ENCODE data around the gene ADGRE3. TPM values are rescaled to one million over a fixed set of nuclear protein-coding genes. Genes with fewer than 3 reads are reported as not detected.

ADGRE3 gene
- total and polyA plus RNA-seq, 7 donors: 0.11 to 0.27 TPM; not detected in 5

GRCh38 chr19:14683439-14683838 lies 8.8 kb upstream of the ADGRE3 start:
- intact Hi-C loops (cut with DNase I): loop anchor here in 1 of 2 donors (10.0 kb wide), 1 partner anchor 109 kb away; the partner anchor contains the start of gene NDUFB7
- Histone ChIP-seq H3K27me3 (ENCODE audit: insufficient read depth in 3 of 3, low read length in 2 of 3) (peaks cover 0 to 13% (median 2%) of the 10 kb centered on the region in 3 donors), H3K9me3 (no peaks in the 10 kb centered on the region), H3K4me3 (no peak overlapping the region), H3K36me3 (ENCODE audit: insufficient read depth in 1 of 2, low read depth in 1 of 2) (no peaks in the 10 kb centered on the region), H3K4me1 (no peaks in the 10 kb centered on the region), H3K27ac (no peak overlapping the region)
- 36 to 46% (median 43%) methylated on average over 3 of the region's 3 CpGs for WGBS, 3 donors
- TF ChIP-seq CTCF (IDR thresholded peaks at IDR 0.05): no peak
- ATAC-seq (no peak), DNase-seq (no peak)

- DNase-seq (no peak), ATAC-seq (no peak)
- no peaks in the 10 kb centered on the region for H3K36me3 ChIP-seq (ENCODE audit: insufficient read depth in 1 of 2, low read depth in 1 of 2)
- H3K27ac ChIP-seq: no peak overlapping the region
- intact Hi-C loops (cut with DNase I): loop anchor here in 1 of 2 donors (10.0 kb wide), 1 partner anchor 107 kb away; the partner anchor contains the start of gene NDUFB7
- no peaks in the 10 kb centered on the region for H3K4me1 ChIP-seq
- no peaks in the 10 kb centered on the region for H3K9me3 ChIP-seq
- no peak overlapping the region for H3K4me3 ChIP-seq
- peaks cover 0 to 13% (median 2%) of the 10 kb centered on the region in 3 donors for H3K27me3 ChIP-seq (ENCODE audit: insufficient read depth in 3 of 3, low read length in 2 of 3)
- no peak for TF ChIP-seq CTCF (IDR thresholded peaks at IDR 0.05)
- 74 to 91% (median 85%) methylated on average over 2 of the region's 2 CpGs for WGBS, 3 donors
Observed at GRCh38 chr19:14682084-14682483, 7.4 kb upstream of the ADGRE3 start.

- Histone ChIP-seq H3K4me3 (no peak overlapping the region), H3K9me3 (no peaks in the 10 kb centered on the region), H3K4me1 (no peaks in the 10 kb centered on the region), H3K27me3 (ENCODE audit: insufficient read depth in 3 of 3, low read length in 2 of 3) (peaks cover 0 to 25% (median 2%) of the 10 kb centered on the region in 3 donors), H3K27ac (no peak overlapping the region), H3K36me3 (ENCODE audit: insufficient read depth in 1 of 2, low read depth in 1 of 2) (no peaks in the 10 kb centered on the region)
- ATAC-seq: no peak
- no peak for TF ChIP-seq CTCF (IDR thresholded peaks at IDR 0.05)
- DNase-seq: no peak
- WGBS, 3 donors: 78 to 83% (median 82%) methylated on average over 9 of the region's 9 CpGs
- intact Hi-C loops (cut with DNase I): no loop called here
Observed at GRCh38 chr19:14678199-14678598, 3.6 kb upstream of the ADGRE3 start.

GRCh38 chr19:14677464-14677863 lies 2.8 kb upstream of the ADGRE3 start:
- Histone ChIP-seq H3K9me3 (no peaks in the 10 kb centered on the region), H3K4me1 (no peaks in the 10 kb centered on the region), H3K27ac (no peak overlapping the region), H3K27me3 (ENCODE audit: insufficient read depth in 3 of 3, low read length in 2 of 3) (peaks cover 0 to 24% (median 2%) of the 10 kb centered on the region in 3 donors), H3K36me3 (ENCODE audit: insufficient read depth in 1 of 2, low read depth in 1 of 2) (no peaks in the 10 kb centered on the region), H3K4me3 (no peak overlapping the region)
- no peak for DNase-seq
- no peak for TF ChIP-seq CTCF (IDR thresholded peaks at IDR 0.05)
- 84 to 89% (median 86%) methylated on average over 6 of the region's 6 CpGs for WGBS, 3 donors
- no peak for ATAC-seq
- intact Hi-C loops (cut with DNase I): no loop called here

- 83 to 86% (median 84%) methylated on average over 10 of the region's 10 CpGs for WGBS, 3 donors
- ATAC-seq: no peak
- H3K4me1 ChIP-seq: no peaks in the 10 kb centered on the region
Observed at GRCh38 chr19:14676762-14677161, 2.1 kb upstream of the ADGRE3 start.

More at GRCh38 chr19:14676762-14677161, 2.1 kb upstream of the ADGRE3 start:
- Histone ChIP-seq H3K36me3 (ENCODE audit: insufficient read depth in 1 of 2, low read depth in 1 of 2) (no peaks in the 10 kb centered on the region), H3K27me3 (ENCODE audit: insufficient read depth in 3 of 3, low read length in 2 of 3) (peaks cover 0 to 24% (median 5%) of the 10 kb centered on the region in 3 donors), H3K9me3 (no peaks in the 10 kb centered on the region), H3K4me3 (no peak overlapping the region), H3K27ac (no peak overlapping the region)
- TF ChIP-seq CTCF (IDR thresholded peaks at IDR 0.05): no peak
- DNase-seq: no peak
- intact Hi-C loops (cut with DNase I): no loop called here
